IPS-NIHi7 (cell line): ENCODE data around the gene YRDC.
"Not testable (repeated sequence)": the region's sequence is repeated elsewhere in the genome, so short reads cannot be mapped to it uniquely, and the experiment has no call there.

Experiments
- DNase-seq: peaks from one replicate; pipeline ENCODE4 v3.0.0; 2012; ENCODE audit warnings: mixed read lengths; ENCODE audit errors: extremely low spot score

The YRDC gene

GRCh38 chr1:37821481-37821880 is 13.5 kb upstream of the YRDC start:
- DNase-seq, result no peak

GRCh38 chr1:37817481-37817880 is 9.5 kb upstream of the YRDC start:
- DNase-seq, result peak; percentile 29

DNA sequence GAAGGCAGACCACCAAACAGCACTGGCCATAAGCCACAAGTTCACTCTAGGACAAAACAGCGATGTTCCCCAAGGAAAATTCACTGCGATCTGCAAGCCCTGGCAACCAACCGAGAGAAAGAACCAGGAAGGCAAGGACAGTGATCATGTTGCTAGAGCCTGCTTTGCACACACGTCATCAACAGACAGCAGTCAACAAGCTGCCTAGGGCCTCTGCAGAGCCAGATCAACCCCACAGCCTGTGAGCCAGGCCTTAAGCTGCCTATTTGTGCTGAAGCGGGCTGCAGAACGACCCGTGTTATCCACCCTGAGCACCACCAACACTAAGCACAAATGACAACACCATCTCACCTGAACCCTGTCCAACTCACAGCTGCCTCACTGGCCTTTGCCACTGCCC is 6.2 kb upstream of the YRDC start:
- DNase-seq, result no peak

- no peak for DNase-seq
Observed at GRCh38 chr1:37813529-37814145, 5.6 kb upstream of the YRDC start.

GRCh38 chr1:37811027-37811655 is 3.1 kb upstream of the YRDC start:
- peak; percentile 78 for DNase-seq

DNA sequence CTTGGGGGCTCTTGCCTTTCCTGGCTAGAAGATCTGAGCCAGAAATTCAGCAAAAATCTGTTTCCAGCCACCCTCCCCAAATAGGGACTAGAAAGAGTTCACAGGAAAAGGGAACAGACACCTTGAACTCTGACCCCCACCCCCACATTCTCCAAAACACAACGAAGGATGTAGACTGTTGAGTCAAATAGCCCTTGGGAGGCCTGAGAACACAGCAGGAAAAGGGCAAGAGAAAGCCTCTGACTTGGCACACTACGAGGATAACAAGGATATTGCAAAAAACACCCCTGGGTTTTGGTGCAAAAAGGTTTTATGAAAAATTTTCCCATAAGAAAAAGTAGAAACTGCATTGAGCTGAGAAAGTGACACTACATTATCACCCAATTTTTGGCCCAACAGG is 1.9 kb upstream of the YRDC start:
- DNase-seq, result no peak

DNA sequence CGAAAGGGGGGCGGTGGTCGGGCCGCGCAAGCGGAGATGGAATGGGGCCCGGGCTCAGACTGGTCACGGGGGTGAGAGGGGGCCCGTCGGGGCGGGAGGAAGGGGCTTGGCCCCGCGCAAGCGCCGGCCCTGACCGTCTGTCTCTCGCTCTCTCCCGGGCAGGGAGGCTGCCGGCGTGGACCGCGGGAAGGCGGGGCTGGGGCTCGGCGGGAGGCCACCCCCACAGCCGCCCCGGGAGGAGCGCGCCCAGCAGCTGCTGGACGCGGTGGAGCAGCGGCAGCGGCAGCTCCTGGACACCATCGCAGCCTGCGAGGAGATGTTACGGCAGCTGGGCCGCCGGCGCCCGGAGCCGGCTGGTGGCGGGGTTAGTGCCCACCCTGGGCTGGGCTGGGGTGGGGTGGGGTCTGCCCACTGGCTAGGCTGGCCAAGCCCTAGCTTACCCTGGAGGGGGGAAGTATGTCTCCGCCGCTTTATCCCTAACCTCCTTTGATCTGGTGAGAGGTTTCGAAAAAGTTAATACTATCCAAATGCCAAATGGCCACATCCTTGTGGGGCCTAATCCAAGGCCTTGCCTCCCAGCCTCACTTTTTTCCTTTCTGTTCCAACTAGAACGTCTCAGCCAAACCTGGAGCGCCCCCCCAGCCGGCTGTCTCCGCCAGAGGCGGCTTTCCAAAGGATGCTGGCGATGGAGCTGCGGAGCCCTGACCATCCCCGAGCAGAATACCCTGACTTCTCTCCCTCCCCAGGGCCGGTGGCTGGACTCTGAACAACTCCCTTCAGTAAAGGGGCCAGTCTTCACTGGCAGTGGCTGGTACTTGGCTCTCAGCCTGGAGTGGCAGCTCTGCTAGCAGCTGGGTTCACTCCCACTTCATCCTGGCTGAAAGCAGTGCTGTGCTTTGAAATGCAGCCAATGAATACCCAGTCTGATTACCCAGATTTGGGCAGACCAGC is 636 bp upstream of the YRDC start:
- DNase-seq, result peak; percentile 88

GRCh38 chr1:37807220-37807554 is 821 bp downstream of the YRDC start:
- DNase-seq, result no peak

DNA sequence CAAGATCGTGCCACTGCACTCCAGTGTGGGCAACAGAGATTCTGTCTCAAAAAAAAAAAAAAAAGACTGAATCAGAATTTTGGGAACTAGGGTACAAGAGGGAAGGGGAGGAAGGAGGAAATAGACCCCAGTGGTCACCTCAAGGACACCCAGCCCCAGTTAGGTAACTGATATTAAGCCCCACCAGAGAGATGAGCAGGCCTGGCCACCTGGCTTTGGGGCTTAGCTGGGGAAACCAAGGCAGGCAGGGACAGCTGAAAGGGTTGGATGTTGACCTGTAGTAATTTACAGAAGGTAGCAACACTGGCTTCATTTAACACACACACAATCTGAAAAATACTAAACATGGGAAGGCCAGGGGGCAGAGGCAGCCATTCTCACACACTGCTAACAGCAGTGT is 5.6 kb downstream of the YRDC start:
- DNase-seq, result no peak

DNA sequence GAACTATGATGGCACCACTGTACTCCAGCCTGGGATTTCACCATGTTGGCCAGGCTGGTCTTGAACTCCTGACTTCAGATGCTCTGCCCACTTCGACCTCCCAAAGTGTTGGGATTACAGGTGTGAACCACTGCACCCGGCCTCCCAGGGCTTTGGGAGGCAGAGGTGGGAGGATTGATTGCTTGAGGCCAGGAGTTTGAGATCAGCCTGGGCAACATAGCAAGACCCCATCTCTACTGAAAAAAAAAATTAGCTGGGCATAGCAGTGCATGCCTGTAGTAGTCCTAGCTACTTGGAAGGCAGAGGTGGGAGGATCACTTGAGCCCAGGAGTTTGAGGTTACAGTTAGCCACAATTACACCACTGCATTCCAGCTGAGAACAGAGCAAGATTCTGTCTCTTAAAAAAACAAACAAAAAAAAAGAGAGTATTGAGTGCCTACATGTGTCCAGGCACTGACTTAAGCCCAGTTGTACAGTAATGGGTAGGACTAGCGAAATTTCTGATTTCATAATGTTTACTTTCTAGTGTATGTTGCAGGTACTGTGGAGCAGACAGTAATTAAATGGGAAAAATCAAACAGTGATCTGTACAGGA is 10.2 kb downstream of the YRDC start:
- DNase-seq, result no peak

GRCh38 chr1:37795340-37796125 is 12.5 kb downstream of the YRDC start:
- DNase-seq, result peak; percentile 93

- peak; percentile 18 for DNase-seq
Observed at GRCh38 chr1:37794372-37795339, 13.4 kb downstream of the YRDC start.

- peak; percentile 74 for DNase-seq
Observed at GRCh38 chr1:37793773-37794371, 14.1 kb downstream of the YRDC start, which contains the start of gene MANEAL. TSS of gene MANEAL (plus strand) at chr1:37793847. CDS start at chr1:37794183, 336 bp downstream.

DNA sequence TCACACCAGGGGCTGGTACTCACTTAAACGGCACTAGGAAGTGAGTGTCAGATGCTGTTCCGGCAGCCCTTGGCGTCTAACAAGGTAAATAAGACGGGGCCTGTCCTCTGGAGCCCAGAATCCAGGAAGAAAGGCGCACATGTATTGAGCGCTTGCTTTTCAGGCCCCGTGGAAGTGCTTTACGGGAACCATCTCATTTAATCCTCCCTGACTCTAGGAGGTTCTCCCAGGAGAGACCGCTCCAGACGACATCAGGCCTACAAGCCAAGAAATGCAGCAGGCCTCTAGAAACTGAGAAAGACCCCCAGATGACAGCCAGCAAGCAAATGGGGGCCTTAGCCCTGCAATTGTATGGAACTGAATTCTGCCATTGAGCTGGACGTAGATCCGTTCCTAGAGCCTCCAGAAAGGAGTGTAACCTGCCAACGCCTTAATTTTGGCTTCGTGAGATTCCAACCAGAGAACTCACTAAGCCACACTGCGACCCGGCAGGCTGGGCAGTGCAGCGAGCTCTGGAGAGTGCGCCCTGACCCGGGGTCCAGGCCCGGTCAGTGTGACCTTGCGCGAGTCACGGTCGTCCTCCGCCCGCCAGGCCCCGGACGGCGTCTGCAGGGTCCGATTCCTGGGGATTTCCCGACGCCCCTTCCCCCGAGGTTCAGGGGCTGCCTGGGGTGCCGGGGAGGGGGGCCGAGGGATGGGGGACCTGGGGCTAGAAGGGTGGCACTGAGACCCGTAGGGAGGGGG is 14.9 kb downstream of the YRDC start:
- DNase-seq, result peak; percentile 22

- DNase-seq, result no peak
Observed at GRCh38 chr1:37782491-37782890, 25.5 kb downstream of the YRDC start.

GRCh38 chr1:37778654-37779053 is 29.4 kb downstream of the YRDC start:
- DNase-seq, result no peak

DNA sequence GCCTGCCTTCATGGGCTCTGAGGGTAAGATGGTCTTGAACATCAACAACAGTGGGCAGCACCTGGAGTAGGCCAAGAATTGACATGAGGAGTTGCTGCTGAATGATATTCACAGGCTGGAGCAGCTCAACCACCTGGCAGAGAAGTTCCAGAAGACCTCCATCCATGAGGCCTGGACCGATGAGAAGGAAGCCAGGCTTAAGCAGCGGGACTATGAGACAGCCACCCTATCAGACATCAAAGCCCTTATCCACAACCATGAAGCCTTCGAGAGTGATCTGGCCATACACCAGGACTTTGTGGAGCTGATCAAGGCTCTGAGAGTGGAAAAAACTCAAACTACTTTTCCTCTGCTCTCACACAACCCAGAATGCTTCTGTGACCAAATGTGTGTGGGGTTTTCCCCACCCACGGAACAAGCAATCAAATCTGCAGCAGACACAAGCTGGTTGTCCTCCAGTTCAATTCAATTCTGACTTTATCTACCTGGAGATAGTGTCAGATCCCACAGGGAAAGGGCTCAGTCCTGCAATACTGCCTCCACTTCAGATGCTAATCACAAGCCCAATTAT is 31.0 kb downstream of the YRDC start:
- DNase-seq, result no peak

DNA sequence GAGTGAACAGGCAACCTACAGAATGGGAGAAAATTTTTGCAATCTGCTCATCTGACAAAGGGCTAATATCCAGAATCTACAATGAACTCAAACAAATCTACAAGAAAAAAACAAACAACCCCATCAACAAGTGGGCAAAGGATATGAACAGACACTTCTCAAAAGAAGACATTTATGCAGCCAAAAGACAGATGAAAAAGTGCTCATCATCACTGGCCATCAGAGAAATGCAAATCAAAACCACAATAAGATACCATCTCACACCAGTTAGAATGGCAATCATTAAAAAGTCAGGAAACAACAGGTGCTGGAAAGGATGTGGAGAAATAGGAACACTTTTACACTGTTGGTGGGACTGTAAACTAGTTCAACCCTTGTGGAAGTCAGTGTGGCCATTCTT is 36.6 kb downstream of the YRDC start:
- DNase-seq, result not testable (repeated sequence)

GRCh38 chr1:37767488-37767887 is 40.5 kb downstream of the YRDC start:
- DNase-seq, result no peak
